ENCODE measurements around the gene CFAP97D2.

- TF ChIP-seq, protein P1, sequence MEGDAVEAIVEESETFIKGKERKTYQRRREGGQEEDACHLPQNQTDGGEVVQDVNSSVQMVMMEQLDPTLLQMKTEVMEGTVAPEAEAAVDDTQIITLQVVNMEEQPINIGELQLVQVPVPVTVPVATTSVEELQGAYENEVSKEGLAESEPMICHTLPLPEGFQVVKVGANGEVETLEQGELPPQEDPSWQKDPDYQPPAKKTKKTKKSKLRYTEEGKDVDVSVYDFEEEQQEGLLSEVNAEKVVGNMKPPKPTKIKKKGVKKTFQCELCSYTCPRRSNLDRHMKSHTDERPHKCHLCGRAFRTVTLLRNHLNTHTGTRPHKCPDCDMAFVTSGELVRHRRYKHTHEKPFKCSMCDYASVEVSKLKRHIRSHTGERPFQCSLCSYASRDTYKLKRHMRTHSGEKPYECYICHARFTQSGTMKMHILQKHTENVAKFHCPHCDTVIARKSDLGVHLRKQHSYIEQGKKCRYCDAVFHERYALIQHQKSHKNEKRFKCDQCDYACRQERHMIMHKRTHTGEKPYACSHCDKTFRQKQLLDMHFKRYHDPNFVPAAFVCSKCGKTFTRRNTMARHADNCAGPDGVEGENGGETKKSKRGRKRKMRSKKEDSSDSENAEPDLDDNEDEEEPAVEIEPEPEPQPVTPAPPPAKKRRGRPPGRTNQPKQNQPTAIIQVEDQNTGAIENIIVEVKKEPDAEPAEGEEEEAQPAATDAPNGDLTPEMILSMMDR (IDR thresholded peaks at IDR 0.05; ENCODE audit: extremely low read depth in 1 of 2, insufficient read depth in 1 of 2, low read depth in 1 of 2, low read length in 2 of 2): no peak
- TF ChIP-seq MAX (IDR thresholded peaks at IDR 0.05; ENCODE audit: insufficient read depth, insufficient read length) (no peak), EZH2 (IDR thresholded peaks at IDR 0.05; ENCODE audit: borderline replicate concordance, low read depth, low read length, severe bottlenecking) (no peak), POLR2A (IDR thresholded peaks at IDR 0.05; ENCODE audit: low read depth, low read length) (peak; percentile 80)
Observed at GRCh38 chr13:114132419-114133121, 46.5 kb upstream of the CFAP97D2 start, which contains the start of gene RASA3.

Measured in endothelial cell of umbilical vein (primary cell).